ENCODE results near the gene FUT2.
"Not testable (repeated sequence)": the region's sequence is repeated elsewhere in the genome, so short reads cannot be mapped to it uniquely, and the experiment has no call there.

FUT2 gene

DNA sequence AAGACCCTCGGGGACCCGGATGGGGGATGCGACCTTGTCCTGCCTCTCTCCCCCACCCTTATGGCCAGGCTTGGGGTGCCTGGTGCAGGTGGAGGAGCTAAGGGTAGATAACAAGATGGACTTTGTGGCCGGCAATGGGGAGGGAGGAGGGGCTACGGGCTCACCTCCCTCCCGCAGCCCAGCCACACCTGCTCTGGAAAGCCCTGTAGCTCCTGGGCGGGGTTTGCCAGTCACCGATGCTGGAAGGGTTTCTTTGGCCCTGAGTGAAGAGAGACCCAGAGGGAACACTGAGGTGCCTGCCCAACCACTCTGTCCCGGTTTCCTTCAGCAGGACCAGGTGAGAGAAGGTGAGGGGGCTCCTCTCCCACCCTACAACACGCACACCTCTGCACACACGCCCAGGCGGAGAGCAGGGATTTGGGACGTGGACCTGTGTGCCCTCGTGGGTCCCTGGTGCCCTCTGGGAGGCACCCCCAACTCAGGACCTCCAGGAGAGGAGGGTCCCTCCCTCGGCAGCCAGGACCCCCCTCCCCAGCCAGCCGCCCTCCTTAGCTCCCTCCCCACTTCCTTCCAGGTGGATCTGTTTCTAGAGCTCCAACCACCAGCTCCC is at the start of gene FUT2:
Gene FUT2, plus strand, starts transcription at position 229 of the 610 bp plus-strand sequence. CDS start 6,986 bp downstream, outside the sequence.
- no peak for DNase-seq (ENCODE audit: low read depth in 2 of 2)

DNA sequence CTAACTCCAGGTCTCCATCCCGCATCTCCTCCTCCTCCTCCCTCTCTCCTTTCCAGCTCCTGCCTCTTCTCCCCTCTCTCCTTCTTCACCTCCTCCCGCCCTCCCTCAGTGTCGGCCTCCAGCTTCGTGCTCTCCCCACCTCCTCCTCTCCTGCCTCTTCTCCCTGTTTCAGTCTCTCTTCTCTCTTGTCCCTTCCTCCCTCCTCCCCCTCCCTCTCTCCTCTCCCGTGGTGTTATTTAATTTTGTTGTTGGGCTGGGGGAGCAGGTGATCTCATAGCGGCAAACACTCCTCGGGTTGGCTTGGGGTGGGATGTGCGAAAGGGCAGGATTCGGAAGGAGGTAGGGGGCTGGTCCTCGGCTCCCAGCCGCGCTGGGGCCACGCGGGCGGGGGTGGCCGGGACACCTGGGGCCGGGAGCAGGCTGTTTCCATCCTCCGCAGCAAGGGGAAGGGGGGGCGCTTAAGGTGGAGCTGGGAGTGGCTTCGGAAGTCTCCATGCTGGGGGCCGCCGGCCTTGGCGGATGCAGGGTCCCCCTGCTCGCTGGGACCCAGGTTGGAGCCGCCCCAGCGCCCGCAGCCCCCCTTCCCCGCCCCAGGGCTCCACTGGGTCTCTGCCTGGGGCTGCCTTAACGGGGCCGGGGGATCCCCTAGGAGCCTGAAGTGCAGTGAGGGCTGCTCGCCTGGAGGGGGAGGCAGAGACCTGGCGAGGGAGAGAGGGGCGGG is 49.6 kb upstream of the FUT2 start, which contains the start of gene CA11:
Gene CA11, minus strand, starts transcription at position 187 of the 721 bp plus-strand sequence. CDS start 555 bp downstream, outside the sequence.
- DNase-seq (ENCODE audit: low read depth in 2 of 2) = peak; percentile 83 to 84

GRCh38 chr19:48646722-48647216 is 49.0 kb upstream of the FUT2 start:
- DNase-seq (ENCODE audit: low read depth in 2 of 2) = no peak

GRCh38 chr19:48648134-48648533 is 47.6 kb upstream of the FUT2 start:
- no peak for DNase-seq (ENCODE audit: low read depth in 2 of 2)

DNA sequence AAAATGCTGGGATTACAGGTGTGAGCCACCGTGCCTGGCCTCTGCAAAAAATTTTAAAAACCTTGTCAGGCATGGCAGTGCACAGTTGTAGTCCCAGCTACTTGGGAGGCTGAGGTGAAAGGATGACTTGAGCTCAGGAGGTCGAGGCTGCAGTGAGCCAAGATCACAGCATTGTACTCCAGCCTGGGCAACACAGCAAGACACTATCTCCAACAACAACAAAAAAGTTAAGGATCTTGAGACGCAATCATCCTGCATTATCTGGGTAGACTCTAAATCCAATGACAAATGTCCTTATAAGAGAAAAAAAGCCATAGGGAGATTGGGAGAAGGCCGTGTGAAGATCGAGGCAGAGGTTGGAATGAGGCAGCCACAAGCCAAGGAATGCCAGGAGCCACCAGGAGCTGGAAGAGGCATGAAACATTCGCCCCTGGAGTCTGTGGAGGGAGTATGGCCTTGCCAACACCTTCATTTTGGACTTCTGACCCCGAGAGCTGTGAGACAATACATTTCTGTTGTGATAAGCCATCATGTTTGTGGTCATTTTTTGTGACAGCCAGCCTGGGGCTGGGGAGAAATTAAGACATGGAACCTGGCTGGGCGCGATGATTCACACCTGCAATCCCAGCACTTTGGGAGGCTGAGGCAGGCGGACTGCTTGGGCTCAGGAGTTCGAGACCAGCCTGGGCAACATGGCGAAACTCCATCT is 44.6 kb upstream of the FUT2 start:
- DNase-seq (ENCODE audit: low read depth in 2 of 2) = no peak

GRCh38 chr19:48651683-48652048 is 44.1 kb upstream of the FUT2 start:
- DNase-seq (ENCODE audit: low read depth in 2 of 2) = no peak

GRCh38 chr19:48654299-48655059 is 41.3 kb upstream of the FUT2 start:
- DNase-seq (ENCODE audit: low read depth in 2 of 2) = no peak

GRCh38 chr19:48656840-48657474 is 38.8 kb upstream of the FUT2 start:
- DNase-seq (ENCODE audit: low read depth in 2 of 2) = no peak

DNA sequence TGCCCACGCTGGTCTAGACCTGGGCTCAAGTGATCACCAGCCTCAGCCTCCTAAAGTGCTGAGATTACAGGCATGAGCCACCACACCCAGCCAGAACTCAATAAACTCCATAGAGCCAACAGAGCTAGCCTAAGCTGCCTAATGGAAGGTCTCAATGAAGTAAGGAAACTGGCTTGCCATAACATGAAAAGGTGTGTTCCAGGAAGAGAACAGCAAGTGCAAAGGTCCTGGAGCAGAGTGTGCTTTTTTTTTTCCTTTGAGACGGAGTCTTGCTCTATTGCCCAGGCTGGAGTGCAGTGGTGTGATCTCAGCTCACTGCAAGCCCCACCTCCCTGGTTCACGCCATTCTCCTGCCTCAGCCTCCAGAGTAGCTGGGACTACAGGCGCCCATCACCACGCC is 37.9 kb upstream of the FUT2 start:
- not testable (repeated sequence) for DNase-seq (ENCODE audit: low read depth in 2 of 2)

GRCh38 chr19:48658483-48658882 is 37.3 kb upstream of the FUT2 start:
- no peak for DNase-seq (ENCODE audit: low read depth in 2 of 2)

GRCh38 chr19:48659768-48660167 is 36.0 kb upstream of the FUT2 start:
- DNase-seq (ENCODE audit: low read depth in 2 of 2) = no peak

DNA sequence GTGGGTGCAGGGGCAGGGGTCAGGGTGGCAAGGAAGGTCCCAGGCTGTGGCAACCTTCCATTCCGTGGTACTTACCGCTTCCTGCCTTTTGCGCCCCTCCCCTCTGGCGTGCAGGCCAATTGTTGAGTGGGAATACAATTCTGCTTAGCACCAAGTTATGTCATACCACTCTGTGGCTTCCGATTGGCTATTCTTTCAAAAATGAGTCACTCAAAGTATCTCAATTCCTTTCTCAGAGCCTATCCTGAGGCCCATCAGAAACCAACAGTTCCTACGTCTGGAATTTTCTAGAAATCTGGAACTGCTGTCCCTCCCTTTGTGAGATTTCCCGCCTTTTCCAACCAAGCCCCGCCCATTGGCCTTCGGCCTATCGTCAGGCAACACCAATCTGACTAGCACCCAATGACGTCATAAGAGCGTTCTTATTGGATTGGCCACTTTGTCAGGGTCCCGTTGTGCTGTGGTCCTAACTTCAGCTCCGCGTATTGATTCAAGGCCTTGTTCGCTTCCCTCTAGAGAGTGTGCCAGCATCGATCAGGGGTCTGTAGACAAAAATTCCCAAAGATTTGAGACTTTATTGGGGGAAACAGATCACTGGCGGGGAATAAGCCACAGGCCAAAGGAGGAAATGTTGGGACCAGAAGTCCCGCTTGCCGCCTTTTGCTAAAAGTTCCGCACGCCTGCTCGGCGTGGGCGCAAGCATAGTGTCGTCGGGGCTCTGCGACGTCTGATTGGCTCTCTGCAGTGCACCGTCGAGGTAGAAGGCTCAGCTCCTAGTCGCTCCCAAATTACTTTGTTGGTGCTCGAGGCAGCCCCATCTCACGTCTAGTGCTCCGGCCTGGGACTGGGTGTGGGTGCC is 34.7 kb upstream of the FUT2 start:
- DNase-seq (ENCODE audit: low read depth in 2 of 2) = peak; percentile 56 to 60

- DNase-seq (ENCODE audit: low read depth in 2 of 2) = no peak
Measured at GRCh38 chr19:48661711-48662090, 34.1 kb upstream of the FUT2 start.

DNA sequence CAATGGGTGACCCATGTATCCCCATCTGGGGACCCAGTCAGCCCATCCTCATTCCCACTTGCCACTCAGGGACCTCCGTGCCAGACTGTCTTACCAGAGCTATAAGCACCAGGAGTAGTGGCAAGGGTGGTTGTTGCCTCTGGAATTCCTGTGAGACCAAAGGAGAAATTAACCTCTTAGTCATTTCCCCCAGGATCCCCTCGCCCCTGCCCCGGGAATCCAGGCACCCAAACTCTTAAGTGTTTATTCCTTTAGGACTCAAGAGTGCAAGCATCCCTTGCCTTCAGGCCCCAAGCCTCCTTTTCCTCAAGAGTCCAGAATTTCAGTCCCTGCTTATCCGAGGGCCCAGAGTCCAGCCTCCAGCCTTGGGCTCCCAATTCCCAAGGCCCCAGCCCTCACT is 32.1 kb upstream of the FUT2 start:
- no peak for DNase-seq (ENCODE audit: low read depth in 2 of 2)

DNA sequence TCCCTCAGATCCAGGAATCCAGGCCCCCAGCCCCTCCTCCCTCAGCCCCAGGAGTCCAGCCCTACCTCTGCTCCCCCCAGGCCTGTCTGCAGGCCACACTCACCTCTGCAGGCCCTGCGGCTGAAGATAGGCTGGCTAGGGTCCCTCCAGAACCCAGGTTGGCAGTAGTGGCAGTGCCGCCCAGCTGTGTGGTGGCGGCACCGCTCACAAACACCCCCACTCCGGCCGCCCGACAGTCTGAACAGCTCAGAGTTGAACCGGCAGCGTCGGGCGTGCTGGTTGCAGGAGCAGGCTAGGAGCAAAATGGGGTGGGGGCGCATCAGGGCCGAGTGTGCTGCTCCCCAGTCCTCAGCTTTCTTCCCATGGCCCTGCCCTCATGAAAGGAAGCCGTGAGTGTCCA is 31.3 kb upstream of the FUT2 start:
- no peak for DNase-seq (ENCODE audit: low read depth in 2 of 2)

GRCh38 chr19:48665786-48666185 is 30.0 kb upstream of the FUT2 start:
- DNase-seq (ENCODE audit: low read depth in 2 of 2) = no peak

DNA sequence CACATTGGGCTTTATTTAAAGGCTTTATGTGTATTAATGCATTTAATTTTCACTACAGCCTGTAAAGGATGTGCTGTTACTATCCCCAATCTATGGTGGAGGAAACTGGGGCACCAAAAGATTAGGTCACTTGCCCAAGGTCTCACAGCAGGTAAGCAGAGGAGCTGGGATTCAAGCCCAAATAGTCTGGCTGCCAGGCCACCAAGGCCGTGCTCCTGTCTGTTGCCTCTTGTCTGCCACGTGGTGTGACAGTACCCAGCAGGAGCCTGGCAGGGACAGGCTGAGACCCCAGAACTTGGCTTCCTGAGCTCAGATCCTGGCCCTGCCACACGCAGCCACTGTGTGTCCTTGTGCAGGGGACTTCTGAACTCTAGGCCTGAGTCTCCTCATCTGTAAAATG is 27.4 kb upstream of the FUT2 start:
- no peak for DNase-seq (ENCODE audit: low read depth in 2 of 2)

- DNase-seq (ENCODE audit: low read depth in 2 of 2) = no peak
Measured at GRCh38 chr19:48668761-48669160, 27.0 kb upstream of the FUT2 start.

DNA sequence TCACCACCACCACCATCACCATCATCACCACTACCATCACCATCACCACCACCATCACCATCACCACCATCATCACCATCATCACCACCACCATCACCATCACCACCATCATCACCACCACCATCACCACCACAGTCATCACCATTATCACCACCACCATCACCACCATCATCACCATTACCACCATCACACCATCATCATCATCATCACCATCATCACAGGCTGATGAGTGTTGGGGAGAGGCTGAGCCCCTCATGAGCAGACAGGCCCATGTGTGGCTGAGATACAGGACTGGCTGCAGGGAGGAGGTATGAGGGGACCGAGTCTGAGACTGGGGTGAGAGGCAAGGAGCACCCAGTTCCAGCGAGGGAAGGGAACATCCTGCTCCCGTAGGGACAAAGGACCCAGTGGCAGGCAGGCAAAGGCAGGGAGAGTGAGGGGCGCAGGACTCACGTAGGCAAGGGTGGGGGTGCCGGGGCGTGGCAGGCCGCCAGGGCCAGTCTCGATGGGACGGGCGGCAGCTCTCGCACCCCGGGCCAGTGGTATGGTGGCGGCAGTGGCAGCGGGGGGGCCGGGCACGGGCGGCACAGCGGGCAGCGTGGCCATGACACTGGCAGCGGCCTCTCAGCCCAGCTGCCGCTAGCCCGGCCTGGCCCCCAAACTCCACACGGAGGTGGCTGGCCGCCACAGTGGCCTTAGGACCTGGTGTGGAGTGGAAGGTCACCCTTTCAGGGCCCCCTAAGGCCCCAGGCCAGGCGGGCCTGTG is 25.7 kb upstream of the FUT2 start:
- DNase-seq (ENCODE audit: low read depth in 2 of 2) = no peak
